Stimulated activated naive CD8-positive, alpha-beta T cell treated with anti-CD3 and anti-CD28 coated beads, Interleukin-15, Interleukin-2, amounts not matched to agents 100 ng/mL and 50 ng/mL, for 24 hours (primary cell): ENCODE measurements around the gene RNF125.
A peak's percentile ranks its signal among the peaks of the same experiment; 100 is the strongest.
"Not testable (repeated sequence)": the region's sequence is repeated elsewhere in the genome, so short reads cannot be mapped to it uniquely, and the experiment has no call there.

Source experiments
- H3K27ac Mint-ChIP-seq: one replicate; pipeline ENCODE4 v1.8.0; 2021; ENCODE audit warnings: mild to moderate bottlenecking, mixed read lengths
- H3K27me3 Mint-ChIP-seq: one replicate; pipeline ENCODE4 v1.8.0; 2021; ENCODE audit warnings: mixed read lengths
- H3K36me3 Mint-ChIP-seq: one replicate; pipeline ENCODE4 v1.8.0; 2021; ENCODE audit warnings: low read depth, mixed read lengths
- H3K4me1 Mint-ChIP-seq: one replicate; pipeline ENCODE4 v1.8.0; 2021; ENCODE audit warnings: low read depth, mixed read lengths
- H3K4me3 Mint-ChIP-seq: one replicate; pipeline ENCODE4 v1.8.0; 2021; ENCODE audit warnings: mild to moderate bottlenecking, mixed read lengths
- H3K9me3 Mint-ChIP-seq: one replicate; pipeline ENCODE4 v1.8.0; 2021; ENCODE audit warnings: mixed read lengths

Gene RNF125

DNA sequence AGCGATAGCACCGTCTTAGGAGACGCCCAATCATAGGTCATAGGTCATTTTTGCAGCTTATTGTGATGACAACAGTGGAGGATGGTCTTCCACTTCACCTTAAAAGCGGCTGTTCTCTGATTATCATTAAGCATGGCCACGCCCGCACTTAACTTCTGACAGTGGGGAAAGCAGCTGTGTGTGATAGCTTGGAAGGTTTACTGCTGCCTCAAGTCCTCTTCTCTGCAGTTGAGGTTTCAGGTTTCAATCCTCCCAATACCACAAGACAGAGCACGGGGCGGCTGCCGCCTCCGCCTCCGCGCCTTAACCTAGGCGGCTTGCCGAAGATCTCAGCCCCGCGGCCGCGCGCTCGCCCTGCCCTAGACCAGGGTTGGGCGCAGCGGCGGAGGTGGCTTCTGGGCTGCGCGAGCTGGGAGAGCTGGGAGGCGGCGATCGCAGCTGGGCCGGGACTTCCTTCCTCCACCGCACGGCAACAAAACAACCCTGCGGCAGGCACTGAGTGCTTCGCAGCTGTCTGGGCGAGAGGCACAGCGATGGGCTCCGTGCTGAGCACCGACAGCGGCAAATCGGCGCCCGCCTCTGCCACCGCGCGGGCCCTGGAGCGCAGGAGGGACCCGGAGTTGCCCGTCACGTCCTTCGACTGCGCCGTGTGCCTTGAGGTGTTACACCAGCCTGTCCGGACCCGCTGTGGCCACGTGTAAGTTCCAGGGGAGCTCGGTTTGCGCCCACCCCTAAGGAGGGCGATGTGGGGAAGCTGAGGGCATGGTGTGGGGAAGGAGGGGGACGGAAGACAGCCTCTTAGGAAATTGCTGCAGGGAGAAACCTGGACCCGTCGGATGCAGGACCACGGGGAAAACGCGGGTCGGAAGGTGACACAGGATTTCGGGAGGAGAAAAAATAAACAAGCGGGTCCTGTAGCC lies at the start of gene RNF125:
Gene RNF125, plus strand, starts transcription at position 495 of the 920 bp plus-strand sequence. Its CDS starts 39 bp downstream, at position 534.
- Mint-ChIP-seq H3K27me3 (peaks cover 3% of the 10 kb centered on the region), H3K4me1 (peaks cover 42% of the 10 kb centered on the region), H3K36me3 (no peaks in the 10 kb centered on the region), H3K4me3 (peak within 1 kb of the TSS; percentile 95), H3K9me3 (no peaks in the 10 kb centered on the region), H3K27ac (peak within 1 kb of the TSS; percentile 95)

DNA sequence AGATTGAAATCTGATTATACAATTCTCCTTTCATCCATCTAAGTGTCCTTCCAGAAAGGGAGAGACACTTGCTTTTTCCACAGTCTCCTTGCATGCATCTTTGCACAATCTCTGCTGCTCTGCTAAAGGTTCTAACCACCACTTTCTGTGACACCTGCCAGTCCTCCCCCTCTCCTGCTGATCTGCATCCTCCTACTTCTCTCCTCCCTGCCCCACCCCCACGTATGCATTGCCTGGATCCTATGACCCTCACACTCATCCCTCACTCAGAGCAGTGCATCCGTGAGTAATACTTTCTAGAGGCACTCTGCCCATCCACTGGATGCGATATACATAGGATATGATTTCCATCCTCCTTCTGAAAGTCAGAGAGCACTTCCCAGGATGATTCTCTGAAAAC lies 48.0 kb upstream of the RNF125 start:
- H3K9me3 Mint-ChIP-seq, result peaks cover 20% of the 10 kb centered on the region
- H3K27me3 Mint-ChIP-seq, result no peaks in the 10 kb centered on the region

DNA sequence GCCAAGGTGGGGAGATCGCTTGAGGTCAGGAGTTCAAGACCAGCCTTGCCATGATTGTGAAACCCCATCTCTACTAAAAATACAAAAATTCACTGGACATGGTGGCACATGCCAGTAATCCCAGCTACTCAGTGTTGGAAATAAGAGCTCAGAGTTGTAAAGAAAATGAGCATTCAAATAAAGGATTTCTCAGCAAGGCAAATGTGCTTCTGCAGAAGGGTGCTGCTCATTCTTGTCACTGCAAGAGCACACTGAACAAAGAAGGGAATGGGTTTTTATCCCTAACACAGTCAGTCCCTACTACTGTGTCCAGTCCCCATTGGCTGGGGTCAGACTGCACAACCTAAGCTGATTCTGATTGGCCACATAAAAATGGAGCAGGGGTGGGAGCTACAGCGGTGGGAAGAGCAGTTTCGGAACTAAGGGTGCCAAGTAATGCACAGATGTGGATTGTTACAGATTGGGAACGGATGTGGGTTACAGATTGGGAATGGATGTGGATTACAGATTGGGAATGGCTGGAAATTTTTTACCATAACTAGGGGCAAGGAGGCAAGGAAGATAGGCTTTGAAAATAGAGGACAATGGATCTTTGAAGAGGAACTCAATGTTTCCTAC lies 44.6 kb upstream of the RNF125 start:
- no peaks in the 10 kb centered on the region for H3K4me1 Mint-ChIP-seq
- peaks cover 26% of the 10 kb centered on the region for H3K9me3 Mint-ChIP-seq
- H3K36me3 Mint-ChIP-seq, result no peaks in the 10 kb centered on the region
- no peak overlapping the region for H3K27ac Mint-ChIP-seq
- H3K4me3 Mint-ChIP-seq, result no peak overlapping the region
- no peaks in the 10 kb centered on the region for H3K27me3 Mint-ChIP-seq

More for the DNA sequence above, 48.0 kb upstream of the RNF125 start:
- no peaks in the 10 kb centered on the region for H3K36me3 Mint-ChIP-seq
- no peak overlapping the region for H3K4me3 Mint-ChIP-seq
- no peak overlapping the region for H3K27ac Mint-ChIP-seq
- no peaks in the 10 kb centered on the region for H3K4me1 Mint-ChIP-seq

DNA sequence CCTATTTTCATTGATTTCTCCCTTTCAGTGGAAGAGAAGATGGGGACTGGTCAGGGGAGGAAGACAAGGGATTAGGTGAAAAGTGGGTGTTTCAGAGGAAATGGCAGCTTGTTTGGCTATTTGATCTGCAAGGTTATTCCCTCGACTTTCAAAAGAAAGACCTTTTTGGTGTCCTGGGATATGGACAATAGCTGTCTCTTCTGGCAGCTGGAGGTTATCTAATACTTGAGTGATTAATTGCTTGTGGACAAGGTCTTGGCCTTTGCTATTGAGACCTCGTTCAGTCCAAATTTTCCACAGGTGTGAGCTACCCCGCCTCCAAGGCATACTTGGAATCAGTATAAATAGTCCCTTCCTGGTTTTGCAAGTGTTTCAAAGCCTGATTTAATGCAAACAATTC lies 42.4 kb upstream of the RNF125 start:
- no peaks in the 10 kb centered on the region for H3K27me3 Mint-ChIP-seq
- peaks cover 26% of the 10 kb centered on the region for H3K9me3 Mint-ChIP-seq
- H3K4me1 Mint-ChIP-seq, result no peaks in the 10 kb centered on the region
- no peak overlapping the region for H3K4me3 Mint-ChIP-seq
- no peaks in the 10 kb centered on the region for H3K36me3 Mint-ChIP-seq
- H3K27ac Mint-ChIP-seq, result no peak overlapping the region

DNA sequence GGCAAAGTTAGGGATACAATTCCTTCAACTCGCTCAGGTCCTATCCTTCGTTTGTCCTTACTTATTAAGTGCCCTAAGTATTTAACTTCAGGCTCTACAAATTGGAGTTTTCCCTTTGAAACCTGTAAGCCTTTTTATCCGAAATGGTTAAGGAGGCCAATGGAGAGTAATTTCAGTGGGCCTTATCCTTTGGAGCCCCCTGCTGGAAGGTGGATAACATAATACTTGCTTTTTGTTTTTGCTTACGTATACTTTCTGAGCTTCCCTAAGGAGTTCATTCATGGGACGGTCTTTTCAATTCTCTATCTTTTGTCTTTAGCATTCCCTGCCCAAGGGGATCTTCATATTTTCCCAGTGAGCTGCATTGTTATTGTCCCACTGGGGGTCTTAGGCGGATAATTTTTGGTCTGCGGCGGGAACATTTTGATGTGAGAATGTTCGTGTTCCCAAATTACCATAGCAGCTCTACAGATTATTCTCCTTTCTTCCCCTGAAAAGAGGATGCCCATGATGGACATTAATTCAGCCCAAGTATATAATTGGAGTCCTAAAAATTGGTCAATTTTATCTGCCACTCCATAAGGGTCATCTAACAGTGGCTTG lies 41.3 kb upstream of the RNF125 start:
- H3K4me1 Mint-ChIP-seq, result no peaks in the 10 kb centered on the region
- peaks cover 23% of the 10 kb centered on the region for H3K9me3 Mint-ChIP-seq
- H3K4me3 Mint-ChIP-seq, result no peak overlapping the region
- H3K27me3 Mint-ChIP-seq, result no peaks in the 10 kb centered on the region
- no peak overlapping the region for H3K27ac Mint-ChIP-seq
- H3K36me3 Mint-ChIP-seq, result no peaks in the 10 kb centered on the region

DNA sequence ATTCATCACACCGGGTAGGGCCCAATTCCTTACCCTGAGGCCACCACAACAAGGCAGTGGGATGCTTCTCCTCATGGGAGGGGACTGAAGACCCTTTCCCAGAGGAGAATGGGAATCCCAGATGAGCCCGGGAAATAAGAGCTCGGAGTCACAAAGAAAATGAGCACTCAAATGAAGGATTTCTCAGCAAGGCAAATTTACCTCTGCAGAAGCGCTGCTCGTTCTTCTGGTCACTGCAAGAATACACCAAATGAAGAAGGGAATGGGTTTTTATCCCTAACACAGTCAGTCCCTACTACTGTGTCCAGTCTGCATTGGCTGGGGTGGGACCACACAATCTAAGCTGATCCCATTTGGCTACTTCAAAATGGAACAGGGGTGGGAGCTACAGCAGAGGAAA lies 40.0 kb upstream of the RNF125 start:
- Mint-ChIP-seq H3K27ac (no peak overlapping the region), H3K4me3 (no peak overlapping the region), H3K36me3 (no peaks in the 10 kb centered on the region), H3K4me1 (peaks cover 4% of the 10 kb centered on the region), H3K9me3 (peaks cover 23% of the 10 kb centered on the region), H3K27me3 (no peaks in the 10 kb centered on the region)

DNA sequence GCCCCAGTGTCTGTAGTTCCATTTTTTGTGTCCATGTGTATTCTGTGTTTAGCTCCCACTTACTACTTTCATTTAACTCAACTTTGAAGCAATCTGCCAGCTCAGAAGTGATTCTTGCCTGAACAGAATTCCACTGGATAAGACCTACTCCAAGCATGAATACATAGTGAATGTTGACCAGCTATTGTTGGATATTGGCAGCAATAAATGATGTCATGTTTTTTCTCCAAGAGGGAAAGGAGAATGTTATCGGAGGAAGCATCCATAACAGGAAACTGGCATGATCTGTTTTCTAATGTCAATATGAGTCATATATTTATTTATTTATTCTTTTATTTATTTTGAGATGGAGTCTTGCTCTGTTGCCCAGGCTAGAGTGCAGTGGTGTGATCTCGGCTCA lies 38.9 kb upstream of the RNF125 start:
- H3K27me3 Mint-ChIP-seq, result no peaks in the 10 kb centered on the region
- H3K9me3 Mint-ChIP-seq, result peaks cover 14% of the 10 kb centered on the region
- peaks cover 11% of the 10 kb centered on the region for H3K4me1 Mint-ChIP-seq
- H3K27ac Mint-ChIP-seq, result no peak overlapping the region
- no peaks in the 10 kb centered on the region for H3K36me3 Mint-ChIP-seq
- no peak overlapping the region for H3K4me3 Mint-ChIP-seq

DNA sequence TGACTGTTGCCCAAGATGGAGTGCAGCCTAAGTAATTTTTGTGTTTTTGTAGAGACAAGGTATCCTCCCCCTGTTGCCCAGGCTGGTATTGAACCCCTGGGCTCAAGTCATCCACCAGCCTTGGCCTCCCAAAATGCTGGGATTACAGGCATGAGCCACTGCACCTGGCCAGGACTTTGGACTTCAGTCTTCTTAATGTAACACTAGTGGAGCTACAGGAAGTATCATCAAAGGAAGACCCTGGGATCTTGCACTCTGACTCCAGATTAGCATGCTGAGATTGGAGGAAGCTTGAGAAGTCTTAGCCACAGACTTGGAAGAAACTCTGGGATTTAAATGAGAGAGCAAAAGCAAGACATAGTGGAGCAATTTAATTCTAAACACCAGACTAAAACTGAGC lies 37.8 kb upstream of the RNF125 start:
- H3K9me3 Mint-ChIP-seq, result peaks cover 7% of the 10 kb centered on the region

DNA sequence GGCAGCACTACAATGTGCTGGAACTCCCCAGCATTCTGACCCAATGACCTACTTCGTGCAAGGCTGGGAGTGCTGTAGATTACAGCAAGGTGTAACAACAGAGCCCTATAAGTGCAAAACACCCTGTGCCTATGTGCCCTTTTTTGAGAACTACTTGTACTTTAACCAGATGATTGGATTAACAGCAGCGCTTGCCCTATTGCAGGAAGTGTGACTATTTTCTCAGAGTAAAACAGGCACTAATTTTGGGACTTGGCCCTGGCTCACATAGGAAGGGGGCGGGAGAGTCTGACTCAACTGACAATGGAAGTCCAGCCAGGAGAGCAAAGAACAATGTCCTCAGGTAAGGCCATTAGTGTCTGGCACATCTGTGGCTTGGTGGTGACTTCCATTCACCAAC lies 35.6 kb upstream of the RNF125 start:
- no peak overlapping the region for H3K4me3 Mint-ChIP-seq
- H3K9me3 Mint-ChIP-seq, result peaks cover 7% of the 10 kb centered on the region
- H3K4me1 Mint-ChIP-seq, result peaks cover 11% of the 10 kb centered on the region
- H3K36me3 Mint-ChIP-seq, result no peaks in the 10 kb centered on the region
- no peaks in the 10 kb centered on the region for H3K27me3 Mint-ChIP-seq
- H3K27ac Mint-ChIP-seq, result no peak overlapping the region

More for the DNA sequence above, 37.8 kb upstream of the RNF125 start:
- Mint-ChIP-seq H3K4me3 (no peak overlapping the region), H3K27ac (no peak overlapping the region), H3K4me1 (peaks cover 11% of the 10 kb centered on the region), H3K36me3 (no peaks in the 10 kb centered on the region), H3K27me3 (no peaks in the 10 kb centered on the region)

DNA sequence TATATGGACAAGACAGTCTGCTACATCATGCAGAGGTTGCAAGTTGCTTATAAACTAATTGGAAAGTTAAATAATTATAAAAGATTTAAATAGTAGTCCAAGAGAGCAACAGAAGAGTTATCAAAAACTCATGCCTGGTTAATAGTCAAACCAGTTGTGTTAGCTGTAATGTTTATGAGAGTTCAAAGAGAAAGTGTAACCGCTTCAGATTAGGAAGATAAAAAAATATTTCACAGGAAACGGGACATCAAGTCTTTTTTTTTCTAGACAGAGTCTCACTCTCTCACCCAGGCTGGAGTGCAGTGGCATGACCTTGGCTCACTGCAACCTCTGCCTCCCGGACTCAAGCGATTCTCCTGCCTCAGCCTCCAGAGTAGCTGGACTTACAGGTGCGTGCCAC lies 34.6 kb upstream of the RNF125 start:
- peaks cover under 1% of the 10 kb centered on the region for H3K9me3 Mint-ChIP-seq
- H3K27me3 Mint-ChIP-seq, result no peaks in the 10 kb centered on the region
- no peak overlapping the region for H3K4me3 Mint-ChIP-seq
- no peaks in the 10 kb centered on the region for H3K36me3 Mint-ChIP-seq
- no peak overlapping the region for H3K27ac Mint-ChIP-seq
- peaks cover 11% of the 10 kb centered on the region for H3K4me1 Mint-ChIP-seq

DNA sequence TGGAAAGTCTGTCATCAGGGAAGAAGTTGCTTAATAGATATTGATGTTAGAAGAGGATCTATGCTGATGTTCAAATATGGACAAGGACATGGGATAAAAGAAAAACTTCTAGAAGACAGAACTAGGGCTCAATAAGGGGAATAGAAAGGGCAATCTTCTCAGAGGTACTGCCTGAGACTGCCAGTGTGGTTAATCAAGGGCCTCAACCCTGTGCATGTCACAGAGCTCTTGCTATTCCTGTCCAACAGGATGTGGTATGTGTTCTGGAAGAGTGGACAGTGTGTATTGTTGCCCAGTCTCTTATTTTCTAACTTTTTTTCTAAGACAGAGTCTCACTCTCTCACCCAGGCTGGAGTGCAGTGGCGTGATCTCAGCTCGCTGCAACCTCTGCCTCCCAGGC lies 27.8 kb upstream of the RNF125 start:
- no peak overlapping the region for H3K27ac Mint-ChIP-seq
- no peak overlapping the region for H3K4me3 Mint-ChIP-seq
- no peaks in the 10 kb centered on the region for H3K27me3 Mint-ChIP-seq
- H3K9me3 Mint-ChIP-seq, result no peaks in the 10 kb centered on the region
- no peaks in the 10 kb centered on the region for H3K36me3 Mint-ChIP-seq
- peaks cover 5% of the 10 kb centered on the region for H3K4me1 Mint-ChIP-seq

DNA sequence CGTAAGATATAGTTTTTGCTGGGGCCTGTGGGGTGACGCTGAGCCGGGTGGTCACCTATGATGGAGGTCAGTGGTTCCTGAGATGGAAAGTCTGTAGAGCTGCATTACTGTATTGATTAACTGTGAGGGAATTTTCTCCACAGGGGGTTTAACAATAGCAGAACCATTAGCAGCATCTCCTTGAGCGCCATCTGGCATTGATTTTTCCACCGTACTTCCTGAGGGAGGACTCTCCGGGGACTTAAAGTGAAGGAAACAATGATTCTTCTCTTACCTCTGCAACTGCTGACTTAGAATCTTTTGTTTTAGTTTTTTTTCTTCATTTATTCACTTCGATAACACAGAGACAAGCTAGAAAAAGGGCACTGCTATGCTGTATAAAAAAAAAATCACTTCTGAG lies 22.6 kb upstream of the RNF125 start:
- Mint-ChIP-seq H3K4me3 (no peak overlapping the region), H3K27ac (no peak overlapping the region), H3K27me3 (no peaks in the 10 kb centered on the region), H3K9me3 (no peaks in the 10 kb centered on the region), H3K36me3 (no peaks in the 10 kb centered on the region), H3K4me1 (peaks cover under 1% of the 10 kb centered on the region)

DNA sequence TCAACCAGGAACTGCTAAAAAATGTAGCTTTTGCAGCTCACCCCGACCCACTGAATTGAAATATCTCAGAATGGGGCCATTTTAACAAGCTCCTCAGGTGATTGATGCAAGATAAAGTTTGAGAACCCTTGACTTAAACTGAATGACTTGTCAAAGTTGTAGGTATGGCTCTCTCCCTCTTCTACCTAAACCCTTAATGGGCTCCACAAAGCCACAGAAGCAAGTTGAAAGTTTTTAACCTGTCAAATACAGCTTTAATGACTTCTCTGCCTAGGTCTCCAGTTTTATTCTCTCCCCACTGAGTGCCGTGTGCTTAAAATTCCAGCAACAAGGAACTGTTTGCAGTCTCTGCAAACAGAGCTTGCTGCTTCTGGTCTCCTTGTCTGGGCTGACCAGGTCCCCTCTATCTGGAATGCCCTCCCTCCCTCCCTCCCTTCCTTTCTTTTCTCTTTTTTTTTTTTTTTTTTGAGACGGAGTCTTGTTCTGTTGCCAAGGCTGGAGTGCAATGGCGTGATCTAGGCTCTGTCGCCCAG lies 19.7 kb upstream of the RNF125 start:
- Mint-ChIP-seq H3K4me3 (no peak overlapping the region), H3K27me3 (no peaks in the 10 kb centered on the region), H3K27ac (no peak overlapping the region), H3K36me3 (no peaks in the 10 kb centered on the region), H3K9me3 (no peaks in the 10 kb centered on the region), H3K4me1 (no peaks in the 10 kb centered on the region)

DNA sequence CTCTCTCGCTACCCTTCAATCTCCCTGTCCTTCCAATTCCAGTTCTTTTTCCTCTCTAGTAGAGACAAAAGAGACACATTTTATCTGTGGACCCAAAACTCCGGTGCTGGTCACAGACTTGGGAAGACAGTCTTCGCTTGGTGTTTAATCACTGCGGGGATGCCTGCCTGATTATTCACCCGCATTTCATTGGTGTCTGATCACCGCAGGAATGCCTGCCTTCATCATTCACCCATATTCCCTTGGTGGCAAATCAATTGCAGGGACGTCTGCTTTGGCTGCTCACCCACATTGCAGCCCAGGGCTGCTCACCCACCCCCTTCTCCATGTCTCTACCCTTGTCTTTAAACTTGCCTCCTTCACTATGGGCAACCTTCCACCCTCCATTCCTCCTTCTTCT lies 17.5 kb upstream of the RNF125 start:
- not testable (repeated sequence) for H3K9me3 Mint-ChIP-seq, H3K4me3 Mint-ChIP-seq, H3K27ac Mint-ChIP-seq, H3K27me3 Mint-ChIP-seq, H3K36me3 Mint-ChIP-seq, H3K4me1 Mint-ChIP-seq

DNA sequence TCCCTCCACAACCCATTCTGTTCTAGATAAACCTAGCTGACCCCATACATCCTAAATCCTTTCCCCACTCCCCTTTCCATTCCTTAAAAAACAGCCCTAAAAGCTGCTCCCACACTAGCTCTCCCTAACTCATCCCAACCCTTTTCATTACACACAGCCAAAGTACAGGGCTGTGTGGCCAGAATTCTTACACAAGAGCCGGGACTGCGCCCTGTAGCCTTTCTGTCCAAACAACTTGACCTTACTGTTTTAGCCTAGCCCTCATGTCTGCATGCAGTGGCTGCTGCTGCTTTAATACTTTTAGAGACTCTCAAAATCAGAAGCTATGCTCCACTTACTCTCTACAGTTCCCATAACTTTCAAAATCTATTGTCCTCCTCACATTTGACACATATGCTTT lies 14.8 kb upstream of the RNF125 start:
- H3K9me3 Mint-ChIP-seq, H3K27me3 Mint-ChIP-seq, H3K36me3 Mint-ChIP-seq, H3K4me3 Mint-ChIP-seq, H3K4me1 Mint-ChIP-seq, H3K27ac Mint-ChIP-seq: not testable (repeated sequence)
